ENCODE measurements around the gene PLXNA2.

The PLXNA2 gene

GRCh38 chr1:208084764-208085163 lies 159.4 kb downstream of the PLXNA2 start:
- Histone ChIP-seq H3K9ac (ENCODE audit: low read length) (peak overlapping the region; percentile 43), H3K56ac (ENCODE audit: low read length) (peak overlapping the region; percentile 88), H3K79me1 (ENCODE audit: low read length) (no peaks in the 10 kb centered on the region), H3K27me3 (ENCODE audit: insufficient read depth, low read length, poor library complexity) (no peaks in the 10 kb centered on the region), H3K27ac (ENCODE audit: low read depth, low read length) (peak overlapping the region; percentile 84), H3K4me3 (ENCODE audit: low read length) (no peak overlapping the region), H4K5ac (ENCODE audit: low read length) (peak overlapping the region; percentile 75), H2AK5ac (ENCODE audit: low read length) (peak overlapping the region; percentile 75), H3K79me2 (ENCODE audit: control insufficient read depth, insufficient read depth, low read length) (no peaks in the 10 kb centered on the region), H2BK5ac (ENCODE audit: low read length) (peak overlapping the region; percentile 98), H4K8ac (ENCODE audit: low read depth, low read length) (no peak overlapping the region), H3K4me2 (ENCODE audit: low read length) (no peak overlapping the region), H2BK120ac (ENCODE audit: low read depth, low read length) (no peak overlapping the region), H2BK15ac (replicated peaks; ENCODE audit: low read depth) (no peak overlapping the region), H3K4me1 (ENCODE audit: control insufficient read depth, low read depth, low read length) (peaks cover 16% of the 10 kb centered on the region), H3K18ac (ENCODE audit: low read length) (no peak overlapping the region), H3K36me3 (ENCODE audit: control insufficient read depth, insufficient read depth, low read length) (peaks cover 3% of the 10 kb centered on the region), H3K4ac (ENCODE audit: low read depth, low read length) (no peak overlapping the region), H3K23ac (ENCODE audit: low read length) (no peak overlapping the region)
- WGBS (ENCODE audit: extremely low coverage, insufficient coverage, low lambda C conversion rate), result no CpG with 5 or more reads among the region's 7 CpGs
- DNase-seq, result peak; percentile 36

- Histone ChIP-seq H3K23ac (ENCODE audit: low read length) (no peak overlapping the region), H3K4ac (ENCODE audit: low read depth, low read length) (peak overlapping the region; percentile 28), H2BK15ac (replicated peaks; ENCODE audit: low read depth) (no peak overlapping the region), H3K79me1 (ENCODE audit: low read length) (no peaks in the 10 kb centered on the region), H3K4me1 (ENCODE audit: control insufficient read depth, low read depth, low read length) (peaks cover 16% of the 10 kb centered on the region), H3K27me3 (ENCODE audit: insufficient read depth, low read length, poor library complexity) (no peaks in the 10 kb centered on the region), H3K56ac (ENCODE audit: low read length) (peak overlapping the region; percentile 88), H3K18ac (ENCODE audit: low read length) (peak overlapping the region; percentile 33), H4K5ac (ENCODE audit: low read length) (peak overlapping the region; percentile 75), H3K79me2 (ENCODE audit: control insufficient read depth, insufficient read depth, low read length) (no peaks in the 10 kb centered on the region), H2AK5ac (ENCODE audit: low read length) (peak overlapping the region; percentile 75), H3K9ac (ENCODE audit: low read length) (peak overlapping the region; percentile 43), H2BK120ac (ENCODE audit: low read depth, low read length) (peak overlapping the region; percentile 22), H2BK5ac (ENCODE audit: low read length) (peak overlapping the region; percentile 98), H3K4me3 (ENCODE audit: low read length) (no peak overlapping the region), H3K4me2 (ENCODE audit: low read length) (no peak overlapping the region), H3K36me3 (ENCODE audit: control insufficient read depth, insufficient read depth, low read length) (peaks cover 3% of the 10 kb centered on the region), H3K27ac (ENCODE audit: low read depth, low read length) (peak overlapping the region; percentile 84), H4K8ac (ENCODE audit: low read depth, low read length) (peak overlapping the region; percentile 16)
- no CpG with 5 or more reads among the region's 16 CpGs for WGBS (ENCODE audit: extremely low coverage, insufficient coverage, low lambda C conversion rate)
- DNase-seq, result no peak
Measured at GRCh38 chr1:208084220-208084619, 160.0 kb downstream of the PLXNA2 start.

GRCh38 chr1:208083715-208084085 lies 160.5 kb downstream of the PLXNA2 start:
- Histone ChIP-seq H4K8ac (ENCODE audit: low read depth, low read length) (no peak overlapping the region), H3K9ac (ENCODE audit: low read length) (no peak overlapping the region), H3K4me1 (ENCODE audit: control insufficient read depth, low read depth, low read length) (peaks cover 16% of the 10 kb centered on the region), H3K36me3 (ENCODE audit: control insufficient read depth, insufficient read depth, low read length) (peaks cover 2% of the 10 kb centered on the region), H3K18ac (ENCODE audit: low read length) (no peak overlapping the region), H3K4me2 (ENCODE audit: low read length) (no peak overlapping the region), H3K4ac (ENCODE audit: low read depth, low read length) (no peak overlapping the region), H3K27me3 (ENCODE audit: insufficient read depth, low read length, poor library complexity) (no peaks in the 10 kb centered on the region), H2AK5ac (ENCODE audit: low read length) (no peak overlapping the region), H3K23ac (ENCODE audit: low read length) (no peak overlapping the region), H2BK120ac (ENCODE audit: low read depth, low read length) (no peak overlapping the region), H3K79me2 (ENCODE audit: control insufficient read depth, insufficient read depth, low read length) (no peaks in the 10 kb centered on the region), H2BK15ac (replicated peaks; ENCODE audit: low read depth) (no peak overlapping the region), H4K5ac (ENCODE audit: low read length) (no peak overlapping the region), H3K27ac (ENCODE audit: low read depth, low read length) (no peak overlapping the region), H3K79me1 (ENCODE audit: low read length) (no peaks in the 10 kb centered on the region), H2BK5ac (ENCODE audit: low read length) (no peak overlapping the region), H3K56ac (ENCODE audit: low read length) (no peak overlapping the region), H3K4me3 (ENCODE audit: low read length) (no peak overlapping the region)
- WGBS (ENCODE audit: extremely low coverage, insufficient coverage, low lambda C conversion rate), result no CpG with 5 or more reads among the region's 2 CpGs
- DNase-seq, result no peak

GRCh38 chr1:208083016-208083714 lies 161.0 kb downstream of the PLXNA2 start:
- Histone ChIP-seq H3K27ac (ENCODE audit: low read depth, low read length) (no peak overlapping the region), H3K4ac (ENCODE audit: low read depth, low read length) (peak overlapping the region; percentile 40), H2BK5ac (ENCODE audit: low read length) (peak overlapping the region; percentile 89), H3K9ac (ENCODE audit: low read length) (peak overlapping the region; percentile 37), H3K4me1 (ENCODE audit: control insufficient read depth, low read depth, low read length) (peaks cover 16% of the 10 kb centered on the region), H2AK5ac (ENCODE audit: low read length) (no peak overlapping the region), H3K56ac (ENCODE audit: low read length) (peak overlapping the region; percentile 61), H3K18ac (ENCODE audit: low read length) (peak overlapping the region; percentile 54), H3K4me2 (ENCODE audit: low read length) (no peak overlapping the region), H4K8ac (ENCODE audit: low read depth, low read length) (no peak overlapping the region), H3K23ac (ENCODE audit: low read length) (no peak overlapping the region), H2BK120ac (ENCODE audit: low read depth, low read length) (peak overlapping the region; percentile 10), H2BK15ac (replicated peaks; ENCODE audit: low read depth) (no peak overlapping the region), H3K79me2 (ENCODE audit: control insufficient read depth, insufficient read depth, low read length) (no peaks in the 10 kb centered on the region), H3K36me3 (ENCODE audit: control insufficient read depth, insufficient read depth, low read length) (peaks cover 2% of the 10 kb centered on the region), H3K27me3 (ENCODE audit: insufficient read depth, low read length, poor library complexity) (no peaks in the 10 kb centered on the region), H4K5ac (ENCODE audit: low read length) (no peak overlapping the region), H3K4me3 (ENCODE audit: low read length) (no peak overlapping the region), H3K79me1 (ENCODE audit: low read length) (no peaks in the 10 kb centered on the region)
- WGBS (ENCODE audit: extremely low coverage, insufficient coverage, low lambda C conversion rate), result no CpG with 5 or more reads among the region's 16 CpGs
- DNase-seq, result peak; percentile 99

DNA sequence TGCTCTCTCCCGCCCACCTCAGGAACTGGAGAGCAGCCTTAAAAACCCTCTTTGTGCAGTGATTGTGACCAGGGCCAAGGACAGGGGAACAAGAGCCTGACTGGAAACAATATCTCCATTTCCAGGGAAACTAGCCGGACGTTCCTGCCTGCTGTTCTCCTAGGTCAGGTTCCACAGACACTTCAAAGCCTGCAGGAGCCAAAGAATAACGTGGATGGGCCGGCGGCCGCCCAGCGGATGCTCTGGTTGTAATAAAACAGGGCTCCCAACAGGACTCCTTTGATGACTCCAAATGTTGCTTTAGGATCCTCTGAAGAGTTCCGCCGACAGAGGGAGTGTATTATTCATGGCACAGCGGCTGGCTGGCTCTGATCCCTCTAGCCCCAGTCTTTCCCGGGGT lies 162.2 kb downstream of the PLXNA2 start:
- Histone ChIP-seq H3K56ac (ENCODE audit: low read length) (no peak overlapping the region), H4K5ac (ENCODE audit: low read length) (no peak overlapping the region), H3K27ac (ENCODE audit: low read depth, low read length) (no peak overlapping the region), H3K9ac (ENCODE audit: low read length) (no peak overlapping the region), H3K23ac (ENCODE audit: low read length) (no peak overlapping the region), H3K4me1 (ENCODE audit: control insufficient read depth, low read depth, low read length) (peaks cover 18% of the 10 kb centered on the region), H3K4ac (ENCODE audit: low read depth, low read length) (no peak overlapping the region), H3K4me3 (ENCODE audit: low read length) (no peak overlapping the region), H2BK120ac (ENCODE audit: low read depth, low read length) (no peak overlapping the region), H3K36me3 (ENCODE audit: control insufficient read depth, insufficient read depth, low read length) (peaks cover 2% of the 10 kb centered on the region), H3K27me3 (ENCODE audit: insufficient read depth, low read length, poor library complexity) (no peaks in the 10 kb centered on the region), H3K4me2 (ENCODE audit: low read length) (no peak overlapping the region), H2BK5ac (ENCODE audit: low read length) (no peak overlapping the region), H3K79me1 (ENCODE audit: low read length) (no peaks in the 10 kb centered on the region), H3K79me2 (ENCODE audit: control insufficient read depth, insufficient read depth, low read length) (no peaks in the 10 kb centered on the region), H3K18ac (ENCODE audit: low read length) (no peak overlapping the region), H4K8ac (ENCODE audit: low read depth, low read length) (no peak overlapping the region), H2AK5ac (ENCODE audit: low read length) (peak overlapping the region; percentile 32), H2BK15ac (replicated peaks; ENCODE audit: low read depth) (no peak overlapping the region)
- DNase-seq, result peak; percentile 51
- no CpG with 5 or more reads among the region's 12 CpGs for WGBS (ENCODE audit: extremely low coverage, insufficient coverage, low lambda C conversion rate)

Data from mesendoderm (in vitro differentiated cells).